ENCODE measurements around the gene TMEM209.
"Not testable (repeated sequence)": the region's sequence is repeated elsewhere in the genome, so short reads cannot be mapped to it uniquely, and the experiment has no call there.

Gene TMEM209

DNA sequence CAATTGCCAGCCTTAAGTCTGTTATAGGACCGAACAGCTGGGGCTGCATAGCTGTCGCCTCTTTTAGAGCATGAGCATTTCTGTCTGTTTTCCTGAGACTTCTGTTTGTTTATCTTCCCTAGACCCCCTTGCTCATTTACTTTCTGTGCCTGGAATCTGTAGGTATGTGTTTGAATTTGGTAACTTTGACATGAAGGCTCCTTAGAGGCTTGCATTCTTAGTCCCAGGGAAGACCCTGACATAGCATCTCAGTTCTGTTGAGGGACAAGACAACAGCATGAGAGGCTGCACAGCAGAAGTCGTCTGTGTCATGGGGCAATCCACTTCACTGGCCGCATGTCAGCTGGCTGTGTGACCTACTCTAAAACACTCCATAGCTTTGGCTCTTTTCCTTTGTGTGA is 76.2 kb downstream of the TMEM209 start:
- H3K4me3 ChIP-seq (ENCODE audit: low read depth, low read length), result no peak overlapping the region

DNA sequence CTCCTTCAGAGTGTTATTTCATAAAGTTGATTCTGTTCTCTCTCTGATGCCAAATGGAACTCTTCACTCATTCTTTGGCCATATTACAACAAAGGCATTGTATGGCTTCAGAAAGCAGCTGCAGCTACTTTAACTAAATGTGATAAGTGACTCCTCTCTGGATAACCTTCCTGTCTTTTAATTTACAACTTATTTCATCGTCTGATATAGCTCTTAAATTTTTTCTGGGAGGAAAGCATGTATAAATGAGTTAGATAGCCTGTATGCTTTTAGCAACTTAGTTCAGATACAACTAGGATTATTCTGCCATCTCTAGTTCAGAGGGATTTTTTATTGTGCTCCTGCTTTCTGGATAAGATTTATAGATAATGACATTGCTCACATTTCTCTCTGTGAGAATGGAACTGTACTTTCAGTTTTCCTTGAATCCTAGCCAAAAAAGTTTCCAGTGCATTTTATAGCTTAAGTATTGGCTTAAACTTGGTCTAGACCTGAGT is 77.3 kb downstream of the TMEM209 start:
- no peak overlapping the region for H3K4me3 ChIP-seq (ENCODE audit: low read depth, low read length)

DNA sequence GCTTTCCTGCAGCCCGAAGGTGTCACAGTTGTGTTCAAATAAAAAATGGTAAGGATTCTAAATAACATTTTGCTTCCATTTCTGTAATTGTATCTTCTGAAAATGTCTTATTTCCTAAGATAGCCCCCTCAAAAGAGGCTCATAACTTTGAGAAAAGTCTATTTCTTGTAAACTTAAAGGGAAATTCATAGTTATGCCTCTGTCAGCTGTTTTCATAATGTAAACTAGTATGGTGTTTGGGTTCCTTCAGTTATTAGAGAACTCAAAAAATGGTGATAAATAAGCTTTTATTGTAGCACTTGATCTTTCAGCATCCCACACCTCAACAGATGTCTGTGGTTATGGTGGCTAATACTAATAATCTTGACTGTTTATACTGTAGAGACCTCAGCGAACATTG is 77.8 kb downstream of the TMEM209 start:
- no peak overlapping the region for H3K4me3 ChIP-seq (ENCODE audit: low read depth, low read length)

DNA sequence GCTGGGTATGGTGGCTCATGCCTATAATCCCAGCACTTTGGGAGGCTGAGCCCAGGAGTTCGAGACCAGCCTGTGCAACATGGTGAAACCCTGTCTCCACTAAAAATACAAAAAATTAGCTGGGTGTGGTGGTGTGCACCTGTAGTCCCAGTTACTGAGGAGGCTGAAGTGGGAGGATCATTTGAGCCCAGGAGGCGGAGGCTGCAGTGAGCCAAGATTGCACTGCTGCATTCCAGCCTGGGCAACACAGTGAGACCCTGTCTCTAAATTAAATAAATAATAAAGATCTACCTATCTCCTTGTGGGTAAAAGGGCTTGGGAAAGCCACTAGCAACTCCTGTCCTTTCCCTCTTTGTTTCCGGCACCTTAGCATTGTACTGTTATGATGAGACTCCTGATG is 78.4 kb downstream of the TMEM209 start:
- H3K4me3 ChIP-seq (ENCODE audit: low read depth, low read length), result not testable (repeated sequence)

DNA sequence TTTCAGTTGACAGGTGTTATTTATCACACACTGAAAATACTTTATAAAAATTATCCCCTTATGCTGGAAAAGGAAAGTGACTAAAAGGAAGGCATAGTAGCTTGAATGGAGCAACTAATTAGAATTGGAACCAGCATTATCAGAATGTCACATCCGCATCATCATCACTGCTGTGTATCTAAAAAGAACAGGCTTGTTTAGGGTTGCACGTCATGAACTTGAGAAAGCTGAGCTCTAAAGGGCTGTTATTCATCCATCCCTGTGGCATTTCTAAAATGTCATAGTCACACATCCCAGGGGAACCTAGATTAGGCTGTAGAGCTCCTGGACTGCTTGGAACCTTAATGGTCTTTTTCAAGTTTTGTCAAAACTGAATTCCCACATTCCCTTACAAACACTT is 80.5 kb downstream of the TMEM209 start:
- no peak overlapping the region for H3K4me3 ChIP-seq (ENCODE audit: low read depth, low read length)

DNA sequence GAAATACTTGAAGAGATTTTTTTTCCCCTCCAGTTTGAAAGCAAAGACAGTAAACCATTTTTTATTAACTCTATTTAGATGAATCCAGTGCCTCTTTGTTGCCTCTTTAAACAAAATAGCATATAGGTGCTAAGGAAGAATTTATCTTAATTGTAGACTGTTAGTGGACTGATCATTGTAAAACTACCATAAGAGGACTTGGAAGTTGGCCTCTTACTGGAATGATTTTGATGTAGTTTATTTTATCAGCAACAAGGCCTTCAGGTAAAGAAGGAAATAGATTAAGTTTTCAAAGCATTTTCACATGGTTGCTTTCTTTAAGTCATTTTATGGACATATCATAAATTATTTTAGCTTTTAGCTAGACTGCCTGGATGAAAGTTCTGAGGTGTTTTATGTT is 81.7 kb downstream of the TMEM209 start:
- H3K4me3 ChIP-seq (ENCODE audit: low read depth, low read length), result no peak overlapping the region

DNA sequence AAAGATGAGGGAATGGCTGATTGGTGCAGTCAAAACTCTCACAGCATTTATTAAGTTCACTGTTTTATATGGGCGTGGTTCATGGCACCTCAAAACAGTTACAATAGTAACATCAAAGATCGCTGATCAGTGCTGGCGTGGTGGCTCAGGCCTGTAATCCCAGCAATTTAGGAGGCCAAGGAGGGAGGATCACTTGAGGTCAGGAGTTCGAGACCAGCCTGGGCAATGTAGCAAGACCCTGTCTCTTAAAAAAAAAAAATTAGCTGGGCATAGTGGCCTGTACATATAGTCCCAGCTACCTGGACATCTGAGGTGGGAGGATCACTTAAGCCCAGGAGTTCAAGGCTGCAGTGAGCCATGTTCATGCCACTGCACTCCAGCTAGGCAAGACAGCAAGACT is 86.4 kb downstream of the TMEM209 start:
- H3K4me3 ChIP-seq (ENCODE audit: low read depth, low read length), result no peak overlapping the region

DNA sequence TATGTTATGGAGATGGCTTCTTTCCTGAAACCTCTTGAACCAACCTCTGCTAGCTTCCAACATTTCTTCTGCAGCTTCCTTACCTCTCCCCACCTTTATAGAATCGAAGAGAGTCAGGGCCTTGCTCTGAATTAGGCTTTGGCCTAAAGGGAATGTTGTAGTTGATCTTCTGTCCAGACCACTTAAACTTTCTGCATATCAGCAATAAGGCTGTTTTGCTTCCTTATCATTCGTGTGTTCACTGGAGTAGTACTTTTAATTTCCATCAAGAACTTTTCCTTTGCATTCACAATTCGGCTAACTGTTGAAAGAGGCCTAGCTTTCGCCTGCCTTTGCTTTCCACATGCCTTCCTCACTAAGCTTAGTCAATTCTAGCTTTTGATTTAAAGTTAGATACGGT is 86.9 kb downstream of the TMEM209 start:
- H3K4me3 ChIP-seq (ENCODE audit: low read depth, low read length), result no peak overlapping the region

DNA sequence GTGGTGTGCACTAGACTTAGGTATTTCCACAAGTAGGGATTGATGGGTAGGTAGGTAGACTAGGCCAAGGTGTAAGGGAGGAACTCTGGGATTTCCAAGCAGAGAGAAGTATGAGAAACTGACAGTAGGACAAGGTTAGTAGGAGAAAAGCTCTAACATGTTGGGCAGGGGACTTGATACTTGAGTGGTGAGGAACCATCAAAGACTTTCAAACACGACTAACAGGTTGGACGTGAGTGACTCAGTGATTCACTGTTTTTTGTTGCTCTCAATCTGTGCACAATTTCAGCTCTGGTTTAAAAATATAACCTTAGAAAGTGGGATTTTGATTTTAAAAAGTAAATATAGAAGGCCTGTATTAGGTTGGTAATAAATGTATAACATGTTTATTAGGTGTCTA is 90.4 kb downstream of the TMEM209 start:
- no peak overlapping the region for H3K4me3 ChIP-seq (ENCODE audit: low read depth, low read length)
